HG03469 (cell line): ENCODE data around the gene ERCC6L.
A peak's percentile ranks its signal among the peaks of the same experiment; 100 is the strongest.
"Not testable (repeated sequence)": the region's sequence is repeated elsewhere in the genome, so short reads cannot be mapped to it uniquely, and the experiment has no call there.

ENCODE experiments used
- ATAC-seq: cut with Tn5 transposase; IDR thresholded peaks from one replicate; pipeline ENCODE4 v1.9.1; 2021; ENCODE audit warnings: mild to moderate bottlenecking, moderate library complexity, moderate number of reproducible peaks; ENCODE audit not compliant: unreplicated experiment

Gene ERCC6L

DNA sequence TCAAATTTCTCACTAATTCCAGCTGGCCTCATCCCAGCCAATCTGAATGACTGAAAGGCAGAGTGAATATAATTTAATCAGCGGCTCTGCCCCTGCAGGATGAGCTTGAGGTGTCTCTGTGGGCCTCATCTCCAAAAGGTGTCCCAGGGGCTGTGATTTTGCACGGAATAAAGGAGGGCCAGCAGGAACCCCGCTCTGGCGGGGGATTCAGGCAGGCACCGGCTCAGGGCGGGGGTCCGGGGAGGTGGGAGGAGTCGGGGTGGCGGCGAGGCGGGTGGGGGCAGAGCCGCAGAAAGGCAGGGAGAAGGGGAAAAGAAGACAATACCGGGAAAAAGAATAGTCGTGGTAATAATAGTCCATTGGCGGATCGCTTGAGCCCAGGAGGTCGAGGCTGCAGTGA is 16.0 kb upstream of the ERCC6L start:
- ATAC-seq = no peak

- ATAC-seq = no peak
Measured at GRCh38 chrX:72253686-72254085, 14.9 kb upstream of the ERCC6L start.

DNA sequence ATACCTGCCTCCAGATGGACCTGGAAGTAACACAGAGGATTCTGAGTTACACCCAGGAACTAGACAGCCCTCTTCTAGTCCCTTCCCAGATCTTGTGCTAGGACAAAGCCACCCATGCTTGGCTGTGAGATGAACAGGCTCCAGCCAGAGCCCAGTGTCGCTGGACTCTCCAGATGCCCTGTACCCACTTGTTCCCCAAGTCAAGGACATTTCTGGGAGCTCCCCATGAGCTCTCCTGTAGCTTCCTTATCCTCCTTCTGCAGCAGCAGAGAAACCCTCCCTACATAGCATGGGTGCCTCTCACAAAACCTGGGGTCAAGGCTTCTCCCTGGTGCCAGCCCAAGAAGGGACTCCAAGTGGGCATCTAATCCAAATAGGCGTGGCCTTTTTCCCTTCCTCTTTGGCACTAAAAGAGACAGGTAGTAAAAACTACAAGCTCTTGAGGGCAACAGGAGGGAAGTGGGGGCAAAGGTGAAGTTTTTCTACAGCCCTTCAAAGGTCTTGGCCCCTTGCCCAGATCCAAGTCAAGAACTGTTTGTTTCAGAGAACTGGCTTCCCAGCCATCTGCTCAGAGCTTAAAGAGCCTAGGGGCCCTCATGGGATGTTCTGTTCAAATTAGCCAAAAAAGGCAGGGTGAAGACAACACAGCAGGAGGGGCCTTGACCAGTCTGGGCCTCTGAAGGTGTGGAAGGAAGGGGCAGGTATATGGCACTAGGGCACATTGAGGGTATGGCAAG is 8.5 kb upstream of the ERCC6L start:
- no peak for ATAC-seq

GRCh38 chrX:72245461-72246089 is 6.7 kb upstream of the ERCC6L start:
- no peak for ATAC-seq

DNA sequence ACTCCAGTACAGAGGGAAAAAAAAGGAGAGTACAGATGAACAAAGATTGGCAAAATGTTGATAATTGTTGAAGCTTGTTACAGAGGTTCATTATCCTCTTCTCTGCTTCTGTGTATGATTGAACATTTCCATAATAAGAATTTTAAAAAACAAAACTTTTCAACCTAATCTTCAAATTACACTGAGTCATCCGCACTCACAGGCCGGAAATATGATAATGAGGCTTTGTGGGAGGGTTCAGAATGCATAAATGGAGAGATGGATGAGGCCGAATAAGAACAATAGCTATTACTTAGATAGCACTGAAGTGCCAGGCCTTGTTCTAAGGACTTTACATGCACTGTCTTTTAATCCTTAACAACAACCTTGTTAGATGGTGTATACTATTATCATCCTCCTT is 4.6 kb upstream of the ERCC6L start:
- no peak for ATAC-seq

DNA sequence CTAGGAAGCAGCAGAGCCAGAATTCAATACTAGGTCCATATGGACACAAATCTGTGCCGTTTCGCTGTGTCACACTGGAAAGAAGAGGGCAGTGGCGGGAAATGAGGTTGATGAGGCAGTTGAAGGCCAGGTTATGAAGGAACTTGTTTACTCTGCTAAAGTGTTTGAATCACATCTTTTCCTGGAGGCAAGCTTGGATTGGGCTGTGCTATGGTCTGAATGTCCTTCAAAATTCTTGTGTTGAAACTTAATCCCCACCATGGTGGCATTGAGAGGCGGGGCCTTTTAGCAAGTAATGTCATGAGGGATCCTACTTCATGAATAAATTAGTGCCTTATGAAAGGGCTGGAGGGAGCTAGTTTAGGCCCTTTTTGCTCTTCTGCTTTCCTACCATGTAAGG is 2.1 kb upstream of the ERCC6L start:
- ATAC-seq = no peak

DNA sequence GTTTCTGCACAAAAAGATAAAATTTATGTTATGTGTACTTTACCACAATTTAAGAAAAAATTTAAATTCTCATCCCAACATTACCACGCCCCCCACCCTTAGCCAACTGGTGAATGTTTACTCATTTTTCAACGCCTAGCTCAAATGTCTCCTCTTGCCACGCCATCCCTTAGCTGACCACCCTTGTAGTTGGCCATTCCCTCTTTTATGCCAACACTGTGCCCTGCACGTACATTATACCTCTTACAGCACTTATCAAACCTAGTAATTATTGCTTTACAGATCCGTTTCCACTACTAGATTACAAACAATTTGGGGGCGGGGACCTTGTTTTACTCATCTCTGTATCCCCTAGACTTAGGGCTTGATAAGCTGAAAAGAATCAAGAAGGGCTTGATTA is 644 bp downstream of the ERCC6L start:
- ATAC-seq = no peak

DNA sequence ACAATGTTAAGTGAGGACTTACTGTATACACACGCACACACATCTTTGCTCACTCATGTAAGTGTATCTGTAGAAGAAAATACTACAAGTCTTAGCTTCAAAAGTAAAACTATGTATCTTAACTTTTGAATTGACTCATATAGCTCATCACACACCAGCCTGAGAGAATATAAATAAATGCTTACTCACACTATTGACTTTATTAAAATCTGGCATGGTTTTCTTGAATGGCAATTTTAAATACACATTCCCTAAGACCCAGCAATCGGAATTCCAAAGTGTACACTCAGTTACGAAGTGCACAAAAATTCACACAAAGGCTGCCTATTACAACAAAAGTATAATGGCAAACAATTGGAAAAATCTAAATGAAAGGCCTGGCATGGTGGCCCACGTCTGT is 2.0 kb downstream of the ERCC6L start:
- ATAC-seq = no peak

GRCh38 chrX:72230290-72230689 is 8.5 kb downstream of the ERCC6L start:
- ATAC-seq = no peak

GRCh38 chrX:72220375-72220774 is 18.5 kb downstream of the ERCC6L start:
- ATAC-seq = not testable (repeated sequence)

GRCh38 chrX:72216973-72217372 is 21.9 kb downstream of the ERCC6L start:
- ATAC-seq = no peak

DNA sequence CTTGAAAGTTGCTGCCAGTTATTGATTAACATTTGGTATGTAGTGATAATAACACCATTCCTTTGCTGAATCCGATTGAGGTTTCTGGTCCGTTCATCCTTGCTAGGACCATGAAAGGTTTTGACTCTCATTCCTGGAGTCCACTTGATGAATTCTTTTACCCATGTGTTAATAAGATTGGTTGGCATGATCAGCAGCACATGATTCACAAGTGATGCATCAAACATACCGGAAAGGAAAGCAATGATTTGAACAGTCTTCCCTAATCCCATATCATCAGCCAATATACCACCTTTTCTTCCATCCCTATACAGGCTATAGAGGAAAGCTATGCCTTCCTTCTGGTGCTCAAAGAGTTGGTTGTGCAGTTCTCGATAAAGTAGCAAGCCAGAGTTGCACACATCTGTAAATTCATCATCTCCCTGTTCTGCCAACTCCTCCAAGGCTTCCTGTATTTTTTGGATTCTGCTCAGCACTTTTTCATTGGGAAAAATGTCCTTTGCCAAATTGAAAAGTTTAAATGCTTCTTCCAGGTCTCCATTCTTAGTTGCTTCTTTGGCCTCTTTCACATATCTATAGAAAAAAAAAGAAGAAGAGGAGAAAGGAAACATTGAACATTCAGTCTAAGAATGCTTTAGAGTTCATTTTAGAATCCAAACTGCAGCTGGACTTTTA is 30.6 kb downstream of the ERCC6L start:
- ATAC-seq = no peak

DNA sequence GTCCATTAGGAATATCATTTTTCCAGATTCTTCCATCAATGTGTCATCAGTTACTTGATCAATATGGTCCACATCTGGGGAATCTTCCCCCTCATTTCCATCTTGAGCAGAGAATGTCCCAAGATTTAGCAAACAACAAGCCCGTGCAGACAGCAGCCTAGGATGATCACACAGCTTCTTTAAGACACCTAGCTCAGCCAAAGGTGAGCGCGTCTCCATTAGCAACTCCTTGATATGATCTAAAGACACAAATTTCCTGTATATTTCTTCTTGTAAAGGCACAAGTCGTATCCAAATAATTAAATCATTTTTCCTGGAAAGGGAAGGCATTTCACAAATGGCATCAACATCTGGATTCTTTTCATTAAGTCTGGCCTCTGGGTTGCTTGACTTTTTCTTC is 31.5 kb downstream of the ERCC6L start:
- ATAC-seq = no peak

GRCh38 chrX:72205706-72206105 is 33.1 kb downstream of the ERCC6L start:
- ATAC-seq = no peak

DNA sequence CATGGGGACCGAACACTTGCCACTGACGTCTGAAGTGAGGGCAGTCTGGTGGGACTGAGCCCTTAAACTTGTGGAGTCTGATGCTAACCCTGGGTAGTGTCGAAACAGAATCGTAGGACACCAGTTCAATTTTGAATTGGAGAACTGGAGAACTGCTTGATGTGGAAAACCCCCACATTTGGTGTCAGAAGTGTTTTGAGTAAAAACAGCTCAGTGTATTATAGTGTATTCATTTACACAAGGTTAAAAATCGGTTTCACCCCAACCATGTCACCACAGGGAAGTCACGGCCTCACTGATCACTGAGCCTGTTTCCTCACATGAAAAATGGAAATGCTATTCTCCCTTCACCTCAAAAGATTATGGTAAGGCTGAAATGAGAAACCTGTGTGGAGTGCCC is 35.4 kb downstream of the ERCC6L start:
- no peak for ATAC-seq

- ATAC-seq = no peak
Measured at GRCh38 chrX:72202792-72203401, 35.9 kb downstream of the ERCC6L start.

DNA sequence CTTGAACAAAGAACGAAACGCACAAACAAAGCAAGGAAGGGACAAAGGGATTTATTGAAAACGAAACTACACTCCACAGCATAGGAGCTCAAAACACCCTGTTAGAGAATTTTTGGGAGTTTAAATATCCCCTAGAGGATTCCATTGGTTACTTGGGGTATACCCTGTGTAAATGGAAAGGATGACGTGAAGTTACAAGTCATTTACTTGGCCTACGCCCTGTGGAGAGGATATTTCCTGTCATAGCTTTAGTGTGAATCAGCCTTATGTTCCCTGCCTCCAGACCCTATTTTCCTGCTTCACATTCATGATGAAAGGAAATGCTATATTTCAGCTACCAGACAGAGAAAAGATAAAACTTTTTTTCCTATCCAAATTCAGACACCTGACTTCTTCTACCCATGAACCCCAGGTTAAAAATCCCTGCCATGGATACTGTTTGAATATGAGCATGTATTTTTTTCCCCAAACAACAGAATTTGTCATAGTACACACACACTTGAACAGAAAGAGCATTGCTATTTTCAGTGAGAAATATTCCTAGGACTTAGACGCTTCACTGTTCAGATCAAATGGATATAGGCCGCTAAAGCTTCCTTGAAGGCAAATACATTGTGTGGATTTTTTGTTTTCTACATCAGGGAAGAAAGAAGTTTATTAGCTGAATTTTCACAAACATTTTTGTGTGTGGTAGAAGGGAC is 36.8 kb downstream of the ERCC6L start:
- no peak for ATAC-seq

GRCh38 chrX:72182924-72183323 is 55.9 kb downstream of the ERCC6L start:
- no peak for ATAC-seq

DNA sequence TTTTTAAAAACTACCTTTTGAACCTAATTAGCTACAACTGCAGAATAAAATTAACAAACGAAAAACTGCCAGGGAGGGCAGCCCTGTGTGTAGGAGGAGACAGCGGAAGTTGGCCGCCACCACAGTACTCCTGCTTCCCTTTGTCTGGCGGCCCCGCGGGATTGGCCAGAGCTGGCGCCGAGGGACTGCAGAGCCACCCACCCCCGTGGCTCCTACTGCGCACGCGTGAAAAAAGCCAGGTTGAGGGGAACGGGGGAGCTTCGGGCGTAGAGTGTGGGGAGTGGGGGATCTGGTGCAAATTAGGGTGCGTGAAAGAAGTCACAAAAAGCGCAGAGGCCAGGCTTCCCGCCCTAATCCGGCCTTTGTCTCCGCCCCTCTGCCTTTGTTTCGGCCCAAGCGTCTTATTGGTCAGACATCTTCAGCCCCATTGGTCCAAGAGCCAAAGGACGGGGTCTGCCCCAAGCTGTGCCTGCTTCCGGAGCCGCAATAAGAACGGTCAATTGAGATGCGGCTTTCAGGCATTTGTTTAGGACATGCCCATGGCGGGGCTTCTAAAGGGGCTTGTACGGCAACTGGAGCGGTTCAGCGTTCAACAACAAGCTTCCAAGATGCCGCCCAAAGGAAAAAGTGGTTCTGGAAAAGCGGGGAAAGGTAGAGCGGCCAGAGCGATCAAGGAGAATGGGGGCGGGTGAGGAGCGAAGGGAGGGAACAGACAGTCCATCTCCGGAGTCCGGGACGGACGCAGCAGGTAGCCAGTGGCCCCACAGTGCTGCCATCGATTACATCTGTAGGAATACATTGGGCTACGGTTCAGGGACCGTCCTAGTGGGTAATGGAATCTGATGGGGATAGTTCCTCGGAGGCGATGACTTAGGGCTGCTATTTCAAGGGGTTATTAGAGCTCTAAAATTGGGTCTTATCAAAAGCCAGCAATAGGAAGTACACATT is 57.4 kb downstream of the ERCC6L start, which contains the start of gene PIN4:
TSS of gene PIN4 (plus strand) at position 580 of the 948 bp plus-strand sequence. CDS start at position 609, 29 bp downstream.
- ATAC-seq = peak; percentile 93

DNA sequence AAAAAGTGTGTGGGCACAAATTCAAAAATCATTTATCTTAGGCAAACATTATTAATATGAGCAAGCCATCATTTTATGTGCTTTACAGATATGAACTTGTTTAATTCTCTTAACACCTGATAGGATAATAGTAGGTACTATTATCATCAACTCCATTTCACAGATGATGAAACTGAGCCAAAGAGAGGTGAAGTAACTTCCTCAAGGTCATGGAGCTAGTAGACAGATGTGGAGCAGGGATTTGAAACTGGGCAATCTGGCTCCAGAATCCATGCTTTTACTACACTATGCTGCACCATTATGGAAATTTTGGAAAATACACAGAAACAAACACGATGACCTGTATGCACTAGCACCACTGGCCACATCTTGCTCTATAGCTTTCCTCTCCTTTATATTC is 58.3 kb downstream of the ERCC6L start:
- ATAC-seq = no peak
